DOHH2 (cell line): ENCODE results near the gene CLIC4.

Source experiments
- CTCF ChIP-seq: fragments of 200-600 bp; sonication (generic); IDR thresholded peaks from one replicate; pipeline ENCODE4 v1.5.1; 2014; ENCODE audit warnings: antibody characterized with exemption, mild to moderate bottlenecking, low read depth, low read length; ENCODE audit not compliant: poor library complexity, severe bottlenecking
- EZH2phosphoT487 ChIP-seq: fragments of 200-600 bp; sonication (generic); IDR thresholded peaks from 2 replicates; pipeline ENCODE4 v1.6.1; 2017; ENCODE audit warnings: borderline replicate concordance, mild to moderate bottlenecking, antibody characterized with exemption, low read length, moderate library complexity, mixed read lengths

GRCh38 chr1:24850328-24850920 lies 105.2 kb downstream of the CLIC4 start:
- no peak for TF ChIP-seq CTCF
- no peak for TF ChIP-seq EZH2phosphoT487
